Bronchus fibroblast of lung (primary cell): Measurements from ENCODE around the gene OR6C1. TPM values are rescaled to one million over a fixed set of nuclear protein-coding genes. Genes with fewer than 3 reads are reported as not detected.

Experiments used
- total RNA-seq: library from RNA; depleted of rRNA; stranded (reverse); fragments of >200 nt; gene quantifications from 2 replicates; pipeline ENCODE4 v1.2.3, GENCODE V29; 2015

Gene OR6C1
- total RNA-seq = not detected in 2 replicates

GRCh38 chr12:55314043-55314442, at the start of gene OR6C1:
Gene OR6C1 (plus strand): TSS chr12:55314343. CDS start chr12:55320600, 6,257 bp downstream.

GRCh38 chr12:55296469-55296868, 17.7 kb upstream of the OR6C1 start, which contains the start of gene OR6C6:
Gene OR6C6 (minus strand): TSS chr12:55296569. CDS start chr12:55295232, 1,337 bp downstream.

GRCh38 chr12:55330446-55330845, 16.3 kb downstream of the OR6C1 start, which contains the start of gene OR6C3:
Gene OR6C3 (plus strand): TSS chr12:55330746. CDS start chr12:55331701, 955 bp downstream.

GRCh38 chr12:55362675-55363074, 48.5 kb downstream of the OR6C1 start, which contains the start of gene OR6C75:
Gene OR6C75 (plus strand): TSS chr12:55362975. CDS start chr12:55365111, 2,136 bp downstream.

Other genes starting within 250 kb of the OR6C1 start
- gene OR9K2, start 187.9 kb upstream of the OR6C1 start, total RNA-seq = not detected in 2 replicates
- not detected in 2 replicates for gene OR10A7, start 93.3 kb upstream of the OR6C1 start, total RNA-seq
- gene OR6C74, start 69.7 kb upstream of the OR6C1 start, total RNA-seq = not detected in 2 replicates
- gene OR6C6, start 17.8 kb upstream of the OR6C1 start, total RNA-seq = not detected in 2 replicates
- not detected in 2 replicates for gene OR6C3, start 16.4 kb downstream of the OR6C1 start, total RNA-seq
- gene OR6C75, start 48.6 kb downstream of the OR6C1 start, total RNA-seq = not detected in 2 replicates
- gene OR6C65, start 86.2 kb downstream of the OR6C1 start, total RNA-seq = not detected in 2 replicates
- not detected in 2 replicates for gene OR6C76, start 111.9 kb downstream of the OR6C1 start, total RNA-seq
- not detected in 2 replicates for gene OR6C2, start 129.7 kb downstream of the OR6C1 start, total RNA-seq
- gene OR6C70, start 155.8 kb downstream of the OR6C1 start, total RNA-seq = not detected in 2 replicates
- gene OR6C68, start 178.0 kb downstream of the OR6C1 start, total RNA-seq = not detected in 2 replicates
- not detected in 2 replicates for gene OR6C4, start 235.3 kb downstream of the OR6C1 start, total RNA-seq